Neural cell (in vitro differentiated cells): ENCODE measurements around the gene DIMT1. TPM values are rescaled to one million over a fixed set of nuclear protein-coding genes. Genes with fewer than 3 reads are reported as not detected.

Source experiments
- H2AFZ ChIP-seq: fragments of 200-600, 300-800 bp; sonication (generic), shearing (Covaris generic); 2 replicates; pipeline ENCODE4 v1.6.0; 2014; ENCODE audit warnings: low read depth, mild to moderate bottlenecking, antibody characterized with exemption, low read length, moderate library complexity
- H3F3A ChIP-seq: fragments of 200-600 bp; shearing (Covaris generic); 2 replicates; pipeline ENCODE4 v1.6.1; 2016; ENCODE audit warnings: mild to moderate bottlenecking, moderate library complexity, mixed read lengths, antibody characterized with exemption, low read length; ENCODE audit not compliant: insufficient read depth, poor library complexity, severe bottlenecking
- H3K27ac ChIP-seq: fragments of 200-600, 300-800 bp; sonication (generic), shearing (Covaris generic); 2 replicates; pipeline ENCODE4 v1.5.1; 2014; ENCODE audit warnings: mild to moderate bottlenecking, low read length, moderate library complexity
- H3K27me3 ChIP-seq: fragments of 300-800, 200-600 bp; sonication (generic), shearing (Covaris generic); 2 replicates; pipeline ENCODE4 v1.6.0; 2014; ENCODE audit warnings: mild to moderate bottlenecking, low read depth, low read length, moderate library complexity; ENCODE audit not compliant: insufficient read depth
- H3K36me3 ChIP-seq: fragments of 300-800, 200-600 bp; sonication (generic), shearing (Covaris generic); 2 replicates; pipeline ENCODE4 v1.5.1; 2014; ENCODE audit warnings: mild to moderate bottlenecking, antibody characterized with exemption, low read length, moderate library complexity; ENCODE audit not compliant: insufficient read depth
- H3K4me2 ChIP-seq: fragments of 300-800, 200-600 bp; sonication (generic), shearing (Covaris generic); 2 replicates; pipeline ENCODE4 v1.6.0; 2014; ENCODE audit warnings: mild to moderate bottlenecking, low read length
- H3K4me3 ChIP-seq: fragments of 300-800, 200-600 bp; sonication (generic), shearing (Covaris generic); 2 replicates; pipeline ENCODE4 v1.5.1; 2014; ENCODE audit warnings: mild to moderate bottlenecking, low read length, moderate library complexity
- H3K79me2 ChIP-seq: fragments of 200-600 bp; shearing (Covaris generic); replicated peaks from 2 replicates; pipeline ENCODE4 v1.6.0; 2014; ENCODE audit warnings: mild to moderate bottlenecking, low read length, moderate library complexity; ENCODE audit not compliant: insufficient read depth
- H3K9ac ChIP-seq: fragments of 300-800, 200-600 bp; sonication (generic), shearing (Covaris generic); 2 replicates; pipeline ENCODE4 v1.6.1; 2016; ENCODE audit warnings: mild to moderate bottlenecking, low read length, mixed read lengths
- H3K9me2 ChIP-seq: fragments of 200-600 bp; shearing (Covaris generic); 2 replicates; pipeline ENCODE4 v1.6.1; 2016; ENCODE audit warnings: mild to moderate bottlenecking, low read length, mixed read lengths; ENCODE audit not compliant: insufficient read depth
- H3K9me3 ChIP-seq: fragments of 200-600, 300-800 bp; sonication (generic), shearing (Covaris generic); 2 replicates; pipeline ENCODE4 v1.6.1; 2016; ENCODE audit warnings: mild to moderate bottlenecking, mixed run types, low read length, moderate library complexity, mixed read lengths
- H4K20me1 ChIP-seq: fragments of 200-600 bp; shearing (Covaris generic); 2 replicates; pipeline ENCODE4 v1.6.1; 2016; ENCODE audit warnings: mild to moderate bottlenecking, mixed run types; ENCODE audit not compliant: insufficient read depth
- EP300 ChIP-seq: fragments of 450-650 bp; conservative IDR thresholded peaks from 2 replicates; pipeline ENCODE4 v1.6.1; 2014; ENCODE audit warnings: antibody characterized with exemption, mild to moderate bottlenecking, moderate library complexity; ENCODE audit not compliant: poor library complexity, severe bottlenecking
- EZH2 ChIP-seq: fragments of 200-600, 300-800 bp; shearing (Covaris generic), sonication (generic); IDR thresholded peaks from 2 replicates; pipeline ENCODE4 v1.6.1; 2014; ENCODE audit warnings: antibody characterized with exemption, low read length, borderline replicate concordance, mild to moderate bottlenecking; ENCODE audit not compliant: insufficient read depth, poor library complexity, severe bottlenecking
- MXI1 ChIP-seq: fragments of 450-650 bp; conservative IDR thresholded peaks from 2 replicates; pipeline ENCODE4 v1.6.1; 2014; ENCODE audit warnings: antibody characterized with exemption, mild to moderate bottlenecking; ENCODE audit not compliant: poor library complexity, severe bottlenecking
- RAD21 ChIP-seq: fragments of 450-650 bp; conservative IDR thresholded peaks from 2 replicates; pipeline ENCODE4 v1.6.1; 2014; ENCODE audit warnings: antibody characterized with exemption, mild to moderate bottlenecking, moderate library complexity
- REST ChIP-seq: IDR thresholded peaks from 2 replicates; pipeline ENCODE4 v1.6.1; 2012; ENCODE audit warnings: borderline replicate concordance
- SMC3 ChIP-seq: fragments of 450-650 bp; conservative IDR thresholded peaks from 2 replicates; pipeline ENCODE4 v1.6.1; 2014; ENCODE audit warnings: antibody characterized with exemption, mild to moderate bottlenecking, moderate library complexity; ENCODE audit not compliant: poor library complexity
- TAF1 ChIP-seq: IDR thresholded peaks from 2 replicates; pipeline ENCODE4 v1.6.1; 2012; ENCODE audit warnings: low read depth
- polyA plus RNA-seq: library from polyadenylated mRNA; depleted of rRNA; stranded (reverse); fragments of >200 nt; gene quantifications from 2 replicates; pipeline ENCODE4 v1.2.3, GENCODE V29; 2014
- TF ChIP-seq, protein P1 (sequence below): fragments of 450-650 bp; IDR thresholded peaks from 2 replicates; pipeline ENCODE4 v1.5.1; 2014; ENCODE audit warnings: antibody characterized with exemption, mild to moderate bottlenecking, moderate library complexity; ENCODE audit not compliant: poor library complexity, severe bottlenecking

DIMT1 gene
- polyA plus RNA-seq, 1 donor from 2014 or later, result 15.2 TPM

- Histone ChIP-seq H3K4me3 (no peak overlapping the region), H3K36me3 (no peaks in the 10 kb centered on the region), H3K79me2 (peaks cover 31% of the 10 kb centered on the region), H3K9me2 (no peaks in the 10 kb centered on the region), H3F3A (no peaks in the 10 kb centered on the region), H3K9ac (no peak overlapping the region), H3K27ac (no peak overlapping the region), H3K4me2 (no peak overlapping the region), H4K20me1 (no peaks in the 10 kb centered on the region), H3K27me3 (no peaks in the 10 kb centered on the region), H2AFZ (no peak overlapping the region), H3K9me3 (no peaks in the 10 kb centered on the region)
- TF ChIP-seq REST (no peak), EZH2 (no peak), MXI1 (no peak), SMC3 (no peak), RAD21 (no peak), TAF1 (no peak)
Measured at GRCh38 chr5:62346748-62347147, 57.0 kb downstream of the DIMT1 start.

- no peak overlapping the region for H3K9ac ChIP-seq
- H3K27ac ChIP-seq, result no peak overlapping the region
- H3K27me3 ChIP-seq, result no peaks in the 10 kb centered on the region
- H4K20me1 ChIP-seq, result no peaks in the 10 kb centered on the region
- H3K9me2 ChIP-seq, result no peaks in the 10 kb centered on the region
- H3K4me3 ChIP-seq, result no peak overlapping the region
- TF ChIP-seq MXI1, result no peak
- no peak overlapping the region for H2AFZ ChIP-seq
- no peaks in the 10 kb centered on the region for H3K36me3 ChIP-seq
- no peak overlapping the region for H3K4me2 ChIP-seq
- no peaks in the 10 kb centered on the region for H3F3A ChIP-seq
- H3K9me3 ChIP-seq, result no peaks in the 10 kb centered on the region
- H3K79me2 ChIP-seq, result peaks cover 46% of the 10 kb centered on the region
Measured at GRCh38 chr5:62343428-62343827, 60.3 kb downstream of the DIMT1 start.

DNA sequence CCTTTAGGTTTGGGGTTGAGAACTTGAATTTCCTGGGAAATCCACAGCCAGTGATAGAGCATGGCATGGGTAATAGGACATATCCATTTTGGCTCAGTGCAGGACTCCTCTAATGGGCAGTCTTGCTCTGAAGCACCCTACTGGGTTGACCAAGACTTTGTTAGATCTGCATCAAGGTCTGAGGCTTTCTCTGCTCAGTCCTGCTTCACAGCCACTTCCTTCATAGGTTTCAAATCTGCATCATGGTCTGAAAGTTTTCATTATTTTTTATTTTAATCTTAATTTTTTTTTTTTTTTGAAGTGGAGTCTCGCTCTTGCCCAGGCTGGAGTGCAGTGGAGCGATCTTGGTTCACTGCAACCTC is 61.2 kb downstream of the DIMT1 start:
- Histone ChIP-seq H3K9me3 (no peaks in the 10 kb centered on the region), H3K36me3 (no peaks in the 10 kb centered on the region), H3F3A (no peaks in the 10 kb centered on the region), H4K20me1 (no peaks in the 10 kb centered on the region), H3K4me2 (no peak overlapping the region), H3K4me3 (no peak overlapping the region), H3K9me2 (no peaks in the 10 kb centered on the region), H3K27ac (no peak overlapping the region), H3K27me3 (no peaks in the 10 kb centered on the region), H2AFZ (no peak overlapping the region), H3K79me2 (peaks cover 47% of the 10 kb centered on the region), H3K9ac (no peak overlapping the region)
- TF ChIP-seq EZH2 (no peak), SMC3 (no peak), MXI1 (no peak), EP300 (no peak)
- TF ChIP-seq, protein P1, sequence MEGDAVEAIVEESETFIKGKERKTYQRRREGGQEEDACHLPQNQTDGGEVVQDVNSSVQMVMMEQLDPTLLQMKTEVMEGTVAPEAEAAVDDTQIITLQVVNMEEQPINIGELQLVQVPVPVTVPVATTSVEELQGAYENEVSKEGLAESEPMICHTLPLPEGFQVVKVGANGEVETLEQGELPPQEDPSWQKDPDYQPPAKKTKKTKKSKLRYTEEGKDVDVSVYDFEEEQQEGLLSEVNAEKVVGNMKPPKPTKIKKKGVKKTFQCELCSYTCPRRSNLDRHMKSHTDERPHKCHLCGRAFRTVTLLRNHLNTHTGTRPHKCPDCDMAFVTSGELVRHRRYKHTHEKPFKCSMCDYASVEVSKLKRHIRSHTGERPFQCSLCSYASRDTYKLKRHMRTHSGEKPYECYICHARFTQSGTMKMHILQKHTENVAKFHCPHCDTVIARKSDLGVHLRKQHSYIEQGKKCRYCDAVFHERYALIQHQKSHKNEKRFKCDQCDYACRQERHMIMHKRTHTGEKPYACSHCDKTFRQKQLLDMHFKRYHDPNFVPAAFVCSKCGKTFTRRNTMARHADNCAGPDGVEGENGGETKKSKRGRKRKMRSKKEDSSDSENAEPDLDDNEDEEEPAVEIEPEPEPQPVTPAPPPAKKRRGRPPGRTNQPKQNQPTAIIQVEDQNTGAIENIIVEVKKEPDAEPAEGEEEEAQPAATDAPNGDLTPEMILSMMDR, result no peak
